ENCODE measurements around the gene MTCL1.

Gene MTCL1

GRCh38 chr18:8868276-8868675, 162.9 kb downstream of the MTCL1 start:
- CTCF ChIA-PET = no interaction called here
- TF ChIP-seq, protein P1, sequence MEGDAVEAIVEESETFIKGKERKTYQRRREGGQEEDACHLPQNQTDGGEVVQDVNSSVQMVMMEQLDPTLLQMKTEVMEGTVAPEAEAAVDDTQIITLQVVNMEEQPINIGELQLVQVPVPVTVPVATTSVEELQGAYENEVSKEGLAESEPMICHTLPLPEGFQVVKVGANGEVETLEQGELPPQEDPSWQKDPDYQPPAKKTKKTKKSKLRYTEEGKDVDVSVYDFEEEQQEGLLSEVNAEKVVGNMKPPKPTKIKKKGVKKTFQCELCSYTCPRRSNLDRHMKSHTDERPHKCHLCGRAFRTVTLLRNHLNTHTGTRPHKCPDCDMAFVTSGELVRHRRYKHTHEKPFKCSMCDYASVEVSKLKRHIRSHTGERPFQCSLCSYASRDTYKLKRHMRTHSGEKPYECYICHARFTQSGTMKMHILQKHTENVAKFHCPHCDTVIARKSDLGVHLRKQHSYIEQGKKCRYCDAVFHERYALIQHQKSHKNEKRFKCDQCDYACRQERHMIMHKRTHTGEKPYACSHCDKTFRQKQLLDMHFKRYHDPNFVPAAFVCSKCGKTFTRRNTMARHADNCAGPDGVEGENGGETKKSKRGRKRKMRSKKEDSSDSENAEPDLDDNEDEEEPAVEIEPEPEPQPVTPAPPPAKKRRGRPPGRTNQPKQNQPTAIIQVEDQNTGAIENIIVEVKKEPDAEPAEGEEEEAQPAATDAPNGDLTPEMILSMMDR (IDR thresholded peaks at IDR 0.05; ENCODE audit: insufficient read depth, low read length, missing control alignments) = no peak
- no peak for DNase-seq (ENCODE audit: low read depth, low spot score)
- POLR2A ChIA-PET = interaction anchor here (0.6 kb wide), 1 partner anchor 112 kb away, joined by 4 read pairs; no protein-coding TSS in a partner anchor
- H3K4me3 ChIP-seq (ENCODE audit: low read depth, low read length) = no peak overlapping the region

DNA sequence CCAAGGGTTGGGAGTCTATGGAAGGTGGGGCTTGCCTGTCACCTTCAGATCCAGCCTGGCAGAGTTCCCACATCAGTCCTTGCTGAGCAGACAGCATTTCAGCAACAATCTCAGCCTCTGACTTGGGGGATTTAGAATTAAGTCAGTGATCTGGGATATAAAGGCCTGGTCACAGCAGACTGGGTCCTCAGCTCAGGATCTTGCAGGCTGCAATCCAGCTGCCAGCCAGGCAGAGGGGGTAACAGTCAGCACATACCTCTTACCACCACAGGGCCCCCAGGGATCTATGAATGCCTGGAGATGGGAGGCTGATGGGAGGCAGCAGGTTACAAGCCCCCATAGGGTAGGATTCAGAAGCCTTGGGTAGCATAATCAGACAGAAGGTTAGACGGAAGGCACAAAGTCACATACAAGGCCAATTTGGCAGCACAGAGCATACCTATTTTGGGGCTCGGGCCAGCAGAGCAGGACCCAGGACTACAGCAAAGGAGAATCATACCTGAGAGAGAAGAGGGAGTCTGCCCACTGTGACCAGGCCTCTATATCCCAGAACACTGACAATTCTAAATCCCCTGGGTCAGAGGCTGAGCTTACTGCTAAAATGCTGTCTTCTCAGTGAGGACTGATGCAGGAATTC, 163.5 kb downstream of the MTCL1 start:
- ChIA-PET CTCF (no interaction called here), POLR2A (interaction anchor here (0.6 kb wide), 1 partner anchor 111 kb away, joined by 4 read pairs; no protein-coding TSS in a partner anchor)
- DNase-seq (ENCODE audit: low read depth, low spot score) = no peak

GRCh38 chr18:8869696-8870095, 164.3 kb downstream of the MTCL1 start:
- no peak overlapping the region for H3K4me3 ChIP-seq (ENCODE audit: low read depth, low read length)
- TF ChIP-seq, protein P1 (IDR thresholded peaks at IDR 0.05; ENCODE audit: insufficient read depth, low read length, missing control alignments) = no peak
- ChIA-PET POLR2A (no interaction called here), CTCF (no interaction called here)
- DNase-seq (ENCODE audit: low read depth, low spot score) = no peak

More for the DNA sequence above, 163.5 kb downstream of the MTCL1 start:
- H3K4me3 ChIP-seq (ENCODE audit: low read depth, low read length) = no peak overlapping the region
- TF ChIP-seq, protein P1 (IDR thresholded peaks at IDR 0.05; ENCODE audit: insufficient read depth, low read length, missing control alignments) = no peak

- TF ChIP-seq, protein P1 (IDR thresholded peaks at IDR 0.05; ENCODE audit: insufficient read depth, low read length, missing control alignments) = no peak
- CTCF ChIA-PET = interaction anchor here (0.9 to 1.6 kb wide), 4 partner anchors 9 to 118 kb away, joined by 3 to 5 read pairs (median 4); no protein-coding TSS in a partner anchor
- no peak for DNase-seq (ENCODE audit: low read depth, low spot score)
- H3K4me3 ChIP-seq (ENCODE audit: low read depth, low read length) = no peak overlapping the region
- POLR2A ChIA-PET = no interaction called here
Observed at GRCh38 chr18:8870528-8870927, 165.2 kb downstream of the MTCL1 start.

- DNase-seq (ENCODE audit: low read depth, low spot score) = no peak
- no peak overlapping the region for H3K4me3 ChIP-seq (ENCODE audit: low read depth, low read length)
- TF ChIP-seq, protein P1 (IDR thresholded peaks at IDR 0.05; ENCODE audit: insufficient read depth, low read length, missing control alignments) = no peak
- ChIA-PET CTCF (interaction anchor here (1.0 to 1.6 kb wide), 3 partner anchors 10 to 117 kb away, joined by 3 to 5 read pairs (median 4); no protein-coding TSS in a partner anchor), POLR2A (interaction anchor here (0.6 kb wide), 1 partner anchor 598 kb away, joined by 3 read pairs; no protein-coding TSS in a partner anchor)
Observed at GRCh38 chr18:8871489-8871888, 166.1 kb downstream of the MTCL1 start.

GRCh38 chr18:8874872-8875271, 169.5 kb downstream of the MTCL1 start:
- ChIA-PET CTCF (interaction anchor here (0.7 to 1.9 kb wide), 2 partner anchors 117 to 178 kb away, joined by 3 to 4 read pairs; no protein-coding TSS in a partner anchor), POLR2A (no interaction called here)
- no peak overlapping the region for H3K4me3 ChIP-seq (ENCODE audit: low read depth, low read length)
- TF ChIP-seq, protein P1 (IDR thresholded peaks at IDR 0.05; ENCODE audit: insufficient read depth, low read length, missing control alignments) = no peak
- DNase-seq (ENCODE audit: low read depth, low spot score) = no peak
